Activated CD8-positive, alpha-beta memory T cell treated with anti-CD3 and anti-CD28 coated beads, Interleukin-2, amount 50 U/mL, for 24 hours (primary cell): Measurements from ENCODE around the gene RAB6D.
"Not testable (repeated sequence)": the region's sequence is repeated elsewhere in the genome, so short reads cannot be mapped to it uniquely, and the experiment has no call there.

Experiments
- DNase-seq: peaks from one replicate; pipeline ENCODE4 v3.0.0-alpha.2; 2020; ENCODE audit errors: extremely low read depth

RAB6D gene

GRCh38 chr2:131366643-131367042, 2.7 kb upstream of the RAB6D start:
- DNase-seq, result no peak

- DNase-seq, result no peak
These were observed 1.5 kb upstream of the RAB6D start for GRCh38 chr2:131365452-131365851.

GRCh38 chr2:131363213-131363612, 755 bp downstream of the RAB6D start:
- DNase-seq, result not testable (repeated sequence)

- DNase-seq, result not testable (repeated sequence)
These were observed 2.2 kb downstream of the RAB6D start for GRCh38 chr2:131361773-131362172.

- not testable (repeated sequence) for DNase-seq
These were observed 10.7 kb downstream of the RAB6D start for GRCh38 chr2:131353167-131353697.

GRCh38 chr2:131349021-131349420, 14.9 kb downstream of the RAB6D start:
- DNase-seq, result no peak

GRCh38 chr2:131347035-131347434, 16.9 kb downstream of the RAB6D start:
- not testable (repeated sequence) for DNase-seq

- DNase-seq, result not testable (repeated sequence)
These were observed 24.7 kb downstream of the RAB6D start for GRCh38 chr2:131339307-131339706.

- not testable (repeated sequence) for DNase-seq
These were observed 28.6 kb downstream of the RAB6D start for GRCh38 chr2:131335319-131335718.

- DNase-seq, result not testable (repeated sequence)
These were observed 31.3 kb downstream of the RAB6D start for GRCh38 chr2:131332709-131333108.

- not testable (repeated sequence) for DNase-seq
These were observed 33.0 kb downstream of the RAB6D start for GRCh38 chr2:131331000-131331399.

GRCh38 chr2:131322209-131322608, 41.8 kb downstream of the RAB6D start:
- DNase-seq, result no peak

GRCh38 chr2:131321344-131321743, 42.6 kb downstream of the RAB6D start:
- not testable (repeated sequence) for DNase-seq

GRCh38 chr2:131311001-131311400, 53.0 kb downstream of the RAB6D start:
- DNase-seq, result not testable (repeated sequence)
